Activated CD4-positive, alpha-beta T cell treated with anti-CD3 and anti-CD28 coated beads, Interleukin-2, amount 50 U/mL, for 48 hours (primary cell): ENCODE results near the gene MTMR2.
"Not testable (repeated sequence)": the region's sequence is repeated elsewhere in the genome, so short reads cannot be mapped to it uniquely, and the experiment has no call there.

Experiments
- DNase-seq, 2 experiments: peaks; one replicate each; pipeline ENCODE4 v3.0.0-alpha.2; 2020

Gene MTMR2

GRCh38 chr11:95883381-95883780 is 40.5 kb downstream of the MTMR2 start:
- no peak for DNase-seq

- no peak for DNase-seq
These were observed 46.6 kb downstream of the MTMR2 start for GRCh38 chr11:95877291-95877690.

GRCh38 chr11:95870877-95871276 is 53.0 kb downstream of the MTMR2 start:
- not testable (repeated sequence) for DNase-seq

- no peak for DNase-seq
These were observed 56.8 kb downstream of the MTMR2 start for GRCh38 chr11:95867105-95867504.

GRCh38 chr11:95863486-95864140 is 60.3 kb downstream of the MTMR2 start:
- DNase-seq: no peak

GRCh38 chr11:95860024-95860423 is 63.9 kb downstream of the MTMR2 start:
- DNase-seq: not testable (repeated sequence)

- DNase-seq: not testable (repeated sequence)
These were observed 69.5 kb downstream of the MTMR2 start for GRCh38 chr11:95854362-95854761.

- no peak for DNase-seq
These were observed 70.0 kb downstream of the MTMR2 start for GRCh38 chr11:95853862-95854261.

- DNase-seq: no peak
These were observed 70.8 kb downstream of the MTMR2 start for GRCh38 chr11:95853138-95853537.

- DNase-seq: no peak
These were observed 73.8 kb downstream of the MTMR2 start for GRCh38 chr11:95850137-95850536.

GRCh38 chr11:95849087-95849825 is 74.7 kb downstream of the MTMR2 start:
- peak; percentile 18 to 30 for DNase-seq

- DNase-seq: no peak
These were observed 78.7 kb downstream of the MTMR2 start for GRCh38 chr11:95845167-95845566.

- peak; percentile 44 to 58 for DNase-seq
These were observed 88.0 kb downstream of the MTMR2 start for GRCh38 chr11:95835768-95836488.

GRCh38 chr11:95835351-95835750 is 88.6 kb downstream of the MTMR2 start:
- DNase-seq: no peak

GRCh38 chr11:95833378-95833777 is 90.5 kb downstream of the MTMR2 start:
- no peak for DNase-seq

GRCh38 chr11:95832763-95833162 is 91.1 kb downstream of the MTMR2 start:
- no peak for DNase-seq

GRCh38 chr11:95831198-95831883 is 92.6 kb downstream of the MTMR2 start:
- no peak for DNase-seq

- DNase-seq: no peak
These were observed 94.2 kb downstream of the MTMR2 start for GRCh38 chr11:95829580-95830259.

- no peak for DNase-seq
These were observed 96.2 kb downstream of the MTMR2 start for GRCh38 chr11:95827696-95828095.

GRCh38 chr11:95821640-95822039 is 102.3 kb downstream of the MTMR2 start:
- no peak for DNase-seq

- no peak for DNase-seq
These were observed 107.9 kb downstream of the MTMR2 start for GRCh38 chr11:95816037-95816436.

- DNase-seq: not testable (repeated sequence)
These were observed 112.9 kb downstream of the MTMR2 start for GRCh38 chr11:95811052-95811451.

GRCh38 chr11:95806464-95806863 is 117.4 kb downstream of the MTMR2 start:
- not testable (repeated sequence) for DNase-seq
